Epithelial cell of proximal tubule (primary cell): Measurements from ENCODE around the gene SEL1L. TPM values are rescaled to one million over a fixed set of nuclear protein-coding genes. Genes with fewer than 3 reads are reported as not detected.
"Not testable (repeated sequence)": the region's sequence is repeated elsewhere in the genome, so short reads cannot be mapped to it uniquely, and the experiment has no call there.

Experiments
- DNase-seq: peaks from one replicate; pipeline ENCODE4 v3.0.0-alpha.2; 2011; ENCODE audit warnings: low read depth
- H3K4me3 ChIP-seq: 2 replicates; pipeline ENCODE4 v1.5.1; 2011; ENCODE audit warnings: low read depth, mild to moderate bottlenecking, low read length
- CTCF ChIP-seq: conservative IDR thresholded peaks from 2 replicates; pipeline ENCODE4 v1.5.1; 2012; ENCODE audit warnings: low read depth, mild to moderate bottlenecking, low read length
- total RNA-seq: library from RNA; depleted of rRNA; stranded (reverse); fragments of >200 nt; gene quantifications from 2 replicates; pipeline ENCODE4 v1.2.3, GENCODE V29; 2015

Gene SEL1L
- total RNA-seq, 1 donor from 2014 or later = 25.2 TPM

DNA sequence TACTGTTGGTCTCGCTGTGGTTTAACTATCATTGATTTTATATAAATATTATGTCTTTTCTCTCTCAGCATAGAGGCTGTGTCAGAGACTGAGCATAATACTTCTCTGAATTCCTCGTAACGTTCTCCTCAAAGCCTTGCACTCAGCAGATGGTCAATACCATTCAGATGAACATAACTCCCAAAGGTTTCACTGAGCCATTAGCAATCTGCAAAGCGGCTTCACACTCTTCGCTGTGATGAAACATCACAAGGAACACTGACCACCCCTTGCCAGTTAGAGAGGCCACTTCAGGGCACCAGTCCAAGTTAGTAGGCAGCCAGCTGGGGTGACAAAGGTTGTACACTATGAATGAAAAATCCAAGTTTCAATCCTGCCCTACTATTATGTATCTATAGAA is 103.4 kb downstream of the SEL1L start:
- TF ChIP-seq CTCF = no peak
- DNase-seq = no peak
- no peak overlapping the region for H3K4me3 ChIP-seq

DNA sequence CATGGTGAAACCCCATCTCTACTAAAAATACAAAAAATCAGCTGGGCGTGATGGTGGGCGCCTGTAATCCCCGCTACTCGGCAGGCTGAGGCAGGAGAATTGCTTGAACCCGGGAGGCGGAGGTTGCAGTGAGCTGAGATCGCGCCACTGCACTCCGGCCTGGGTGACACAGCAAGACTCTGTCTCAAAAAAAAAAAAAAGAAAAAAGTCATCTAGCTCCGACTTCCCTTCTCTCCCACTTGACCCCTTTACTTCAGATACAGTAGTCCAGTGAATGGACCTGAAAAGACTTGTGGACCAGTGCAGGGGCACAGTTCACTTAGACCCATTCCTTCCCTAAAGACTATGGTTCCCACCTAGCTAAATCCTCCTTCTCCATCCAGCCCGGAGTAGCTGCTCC is 103.9 kb downstream of the SEL1L start:
- not testable (repeated sequence) for DNase-seq, H3K4me3 ChIP-seq

DNA sequence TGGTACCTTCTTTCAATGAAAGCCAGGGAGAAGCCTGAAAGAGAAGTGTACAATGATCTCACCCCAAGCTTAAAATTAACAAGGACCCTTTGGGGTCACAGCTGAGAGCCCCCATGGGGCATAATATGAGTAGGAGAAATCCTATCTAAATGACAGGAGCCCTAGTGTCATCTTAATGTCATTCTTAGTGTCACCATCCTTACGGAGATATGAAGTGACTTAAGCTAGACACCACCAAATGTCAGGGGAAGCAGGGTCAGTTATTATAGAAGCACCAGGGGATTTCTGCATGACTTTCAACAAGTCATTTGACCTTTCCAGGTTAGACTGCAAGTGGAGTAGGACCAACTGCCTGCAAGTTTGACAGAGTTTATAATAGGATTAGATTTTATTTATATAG is 104.6 kb downstream of the SEL1L start:
- H3K4me3 ChIP-seq = no peak overlapping the region
- no peak for DNase-seq
- no peak for TF ChIP-seq CTCF

DNA sequence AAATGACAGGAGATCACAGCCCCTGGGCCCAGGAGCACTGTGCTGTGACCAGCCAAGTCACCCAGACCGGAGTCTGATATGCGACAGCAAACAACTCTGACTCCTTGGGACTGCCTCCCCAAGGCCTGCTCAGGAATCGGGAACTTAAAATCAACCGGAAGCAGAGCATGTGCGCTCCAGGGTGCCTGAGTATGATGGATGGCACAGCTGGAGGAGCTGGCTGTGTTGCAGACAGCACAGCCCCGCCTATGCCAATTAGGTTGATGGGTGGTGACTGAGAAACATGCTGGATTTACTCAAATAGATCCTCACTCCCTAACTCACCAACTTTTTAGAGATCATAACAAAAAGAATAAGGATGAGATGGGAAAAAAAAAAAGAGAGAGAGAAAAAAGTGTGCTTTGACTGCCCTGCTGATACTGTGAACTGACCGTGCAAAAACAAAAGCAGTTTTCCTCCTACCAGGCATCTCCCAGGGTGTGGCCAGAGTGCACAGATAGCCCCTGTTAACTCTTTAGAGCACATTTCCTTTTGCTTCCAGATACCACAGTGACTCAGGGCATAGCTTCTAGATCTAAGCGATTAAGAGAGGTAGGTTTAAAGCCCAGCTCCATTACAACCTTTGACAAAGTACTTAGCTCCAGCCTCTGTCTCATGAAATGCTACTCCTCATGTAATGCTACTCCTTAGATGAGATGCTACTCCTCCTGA is 106.2 kb downstream of the SEL1L start:
- H3K4me3 ChIP-seq = no peak overlapping the region
- no peak for TF ChIP-seq CTCF
- no peak for DNase-seq

DNA sequence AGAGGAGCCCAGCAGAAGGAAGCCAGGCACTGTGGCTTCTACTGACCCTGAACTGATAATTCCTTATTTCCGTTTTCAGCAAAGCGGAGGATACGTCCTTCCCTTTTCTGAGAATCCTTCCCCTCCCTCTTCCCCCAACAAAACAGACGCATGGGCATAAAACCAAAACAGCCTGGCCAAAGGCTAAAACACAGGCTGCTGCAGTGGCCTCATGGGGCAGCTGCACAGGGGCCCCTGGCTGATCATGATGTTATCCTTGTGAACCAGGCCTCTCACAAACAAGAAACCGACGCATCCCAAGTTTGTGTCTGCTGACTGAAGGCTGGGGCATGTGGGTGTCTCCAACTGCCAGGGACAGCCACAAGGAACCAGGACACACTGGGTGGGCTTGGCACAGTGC is 110.1 kb downstream of the SEL1L start:
- no peak for TF ChIP-seq CTCF
- no peak for DNase-seq
- no peak overlapping the region for H3K4me3 ChIP-seq

Other genes with a start within 250 kb of the SEL1L start
- 3.2 and 6.8 TPM in 2 replicates for gene STON2, start 133.5 kb downstream of the SEL1L start, total RNA-seq